ENCODE data around the gene SLC6A12.

The SLC6A12 gene

GRCh38 chr12:179131-179884 lies 34.6 kb downstream of the SLC6A12 start:
- DNase-seq (ENCODE audit: low read depth in 2 of 2, low spot score in 1 of 2) = no peak

- no peak for DNase-seq (ENCODE audit: low read depth in 2 of 2, low spot score in 1 of 2)
These were observed 35.2 kb downstream of the SLC6A12 start for GRCh38 chr12:178829-179109.

- DNase-seq (ENCODE audit: low read depth in 2 of 2, low spot score in 1 of 2) = no peak
These were observed 35.8 kb downstream of the SLC6A12 start for GRCh38 chr12:177980-178828.

GRCh38 chr12:177336-177979 lies 36.5 kb downstream of the SLC6A12 start:
- DNase-seq (ENCODE audit: low read depth in 2 of 2, low spot score in 1 of 2) = no peak

- no peak for DNase-seq (ENCODE audit: low read depth in 2 of 2, low spot score in 1 of 2)
These were observed 37.4 kb downstream of the SLC6A12 start for GRCh38 chr12:176321-177181.

GRCh38 chr12:175759-176158 lies 38.2 kb downstream of the SLC6A12 start:
- no peak for DNase-seq (ENCODE audit: low read depth in 2 of 2, low spot score in 1 of 2)

GRCh38 chr12:175250-175649 lies 38.7 kb downstream of the SLC6A12 start:
- DNase-seq (ENCODE audit: low read depth in 2 of 2, low spot score in 1 of 2) = no peak

- DNase-seq (ENCODE audit: low read depth in 2 of 2, low spot score in 1 of 2) = no peak
These were observed 39.4 kb downstream of the SLC6A12 start for GRCh38 chr12:174596-174995.

GRCh38 chr12:174124-174523 lies 39.8 kb downstream of the SLC6A12 start:
- no peak for DNase-seq (ENCODE audit: low read depth in 2 of 2, low spot score in 1 of 2)

GRCh38 chr12:172732-173161 lies 41.2 kb downstream of the SLC6A12 start:
- no peak for DNase-seq (ENCODE audit: low read depth in 2 of 2, low spot score in 1 of 2)

- no peak for DNase-seq (ENCODE audit: low read depth in 2 of 2, low spot score in 1 of 2)
These were observed 41.9 kb downstream of the SLC6A12 start for GRCh38 chr12:171743-172676.

GRCh38 chr12:171276-171675 lies 42.7 kb downstream of the SLC6A12 start:
- no peak for DNase-seq (ENCODE audit: low read depth in 2 of 2, low spot score in 1 of 2)

- no peak for DNase-seq (ENCODE audit: low read depth in 2 of 2, low spot score in 1 of 2)
These were observed 43.4 kb downstream of the SLC6A12 start for GRCh38 chr12:170371-171225.

- no peak for DNase-seq (ENCODE audit: low read depth in 2 of 2, low spot score in 1 of 2)
These were observed 44.2 kb downstream of the SLC6A12 start for GRCh38 chr12:169528-170370.

- DNase-seq (ENCODE audit: low read depth in 2 of 2, low spot score in 1 of 2) = no peak
These were observed 45.0 kb downstream of the SLC6A12 start for GRCh38 chr12:168763-169525.

GRCh38 chr12:167959-168600 lies 45.9 kb downstream of the SLC6A12 start:
- DNase-seq (ENCODE audit: low read depth in 2 of 2, low spot score in 1 of 2) = no peak

All from stimulated activated CD8-positive, alpha-beta memory T cell treated with anti-CD3 and anti-CD28 coated beads, Interleukin-4, amount 100 ng/mL, for 4 hours (primary cell).